ENCODE data around the gene DLG2.
A peak's percentile ranks its signal among the peaks of the same experiment; 100 is the strongest.

DLG2 gene

GRCh38 chr11:85167471-85167870 is 459.7 kb downstream of the DLG2 start:
- H3K36me3 ChIP-seq (ENCODE audit: control insufficient read depth, insufficient read depth, low read length), result no peaks in the 10 kb centered on the region

GRCh38 chr11:85167038-85167437 is 460.1 kb downstream of the DLG2 start:
- H3K9ac ChIP-seq (ENCODE audit: low read length), result no peak overlapping the region
- no peaks in the 10 kb centered on the region for H3K9me3 ChIP-seq (ENCODE audit: control insufficient read depth, insufficient read depth, low read depth, low read length)
- no peaks in the 10 kb centered on the region for H3K36me3 ChIP-seq (ENCODE audit: control insufficient read depth, insufficient read depth, low read length)
- no peak overlapping the region for H3K27ac ChIP-seq (ENCODE audit: low read depth, low read length)
- H3K4me3 ChIP-seq (ENCODE audit: low read depth, low read length), result no peak overlapping the region
- peaks cover 27% of the 10 kb centered on the region for H3K4me1 ChIP-seq (ENCODE audit: control insufficient read depth, insufficient read depth, low read length)
- no peaks in the 10 kb centered on the region for H3K27me3 ChIP-seq (ENCODE audit: control insufficient read depth, insufficient read depth, low read length)

More at GRCh38 chr11:85167471-85167870, 459.7 kb downstream of the DLG2 start:
- Histone ChIP-seq H3K9me3 (ENCODE audit: control insufficient read depth, insufficient read depth, low read depth, low read length) (0 out of 2 replicates have a peak, but pooled peaks cover 1% of the 10 kb centered on the region), H3K4me1 (ENCODE audit: control insufficient read depth, insufficient read depth, low read length) (peaks cover 27% of the 10 kb centered on the region), H3K27me3 (ENCODE audit: control insufficient read depth, insufficient read depth, low read length) (no peaks in the 10 kb centered on the region), H3K27ac (ENCODE audit: low read depth, low read length) (no peak overlapping the region), H3K4me3 (ENCODE audit: low read depth, low read length) (no peak overlapping the region), H3K9ac (ENCODE audit: low read length) (no peak overlapping the region)

GRCh38 chr11:85165819-85166218 is 461.3 kb downstream of the DLG2 start:
- no peaks in the 10 kb centered on the region for H3K36me3 ChIP-seq (ENCODE audit: control insufficient read depth, insufficient read depth, low read length)
- H3K27me3 ChIP-seq (ENCODE audit: control insufficient read depth, insufficient read depth, low read length), result no peaks in the 10 kb centered on the region
- peaks cover 22% of the 10 kb centered on the region for H3K4me1 ChIP-seq (ENCODE audit: control insufficient read depth, insufficient read depth, low read length)
- H3K9me3 ChIP-seq (ENCODE audit: control insufficient read depth, insufficient read depth, low read depth, low read length), result 0 out of 2 replicates have a peak, but pooled peaks cover 3% of the 10 kb centered on the region
- H3K27ac ChIP-seq (ENCODE audit: low read depth, low read length), result no peak overlapping the region
- no peak overlapping the region for H3K9ac ChIP-seq (ENCODE audit: low read length)
- H3K4me3 ChIP-seq (ENCODE audit: low read depth, low read length), result no peak overlapping the region

DNA sequence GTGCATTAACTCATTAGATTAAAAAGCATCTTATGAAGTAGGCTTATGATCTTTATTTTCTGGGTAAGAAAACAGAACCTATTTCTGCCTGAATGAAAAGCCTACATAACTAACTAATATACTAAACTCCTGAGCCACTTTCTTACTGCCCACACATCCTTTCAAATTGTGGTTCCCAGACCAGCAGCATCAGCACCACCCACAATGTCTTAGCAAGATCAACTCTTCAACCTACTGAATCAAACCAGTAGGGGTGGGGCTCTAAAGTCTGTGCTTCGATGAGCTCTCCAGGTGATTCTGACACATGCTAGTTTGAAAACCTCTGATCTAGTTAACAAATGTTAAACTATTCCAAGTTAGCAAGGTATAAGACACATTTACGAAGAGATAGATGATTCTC is 462.4 kb downstream of the DLG2 start:
- Histone ChIP-seq H3K27ac (ENCODE audit: low read depth, low read length) (no peak overlapping the region), H3K4me3 (ENCODE audit: low read depth, low read length) (no peak overlapping the region), H3K27me3 (ENCODE audit: control insufficient read depth, insufficient read depth, low read length) (no peaks in the 10 kb centered on the region), H3K36me3 (ENCODE audit: control insufficient read depth, insufficient read depth, low read length) (no peaks in the 10 kb centered on the region), H3K4me1 (ENCODE audit: control insufficient read depth, insufficient read depth, low read length) (peaks cover 12% of the 10 kb centered on the region), H3K9me3 (ENCODE audit: control insufficient read depth, insufficient read depth, low read depth, low read length) (0 out of 2 replicates have a peak, but pooled peaks cover 3% of the 10 kb centered on the region), H3K9ac (ENCODE audit: low read length) (no peak overlapping the region)

DNA sequence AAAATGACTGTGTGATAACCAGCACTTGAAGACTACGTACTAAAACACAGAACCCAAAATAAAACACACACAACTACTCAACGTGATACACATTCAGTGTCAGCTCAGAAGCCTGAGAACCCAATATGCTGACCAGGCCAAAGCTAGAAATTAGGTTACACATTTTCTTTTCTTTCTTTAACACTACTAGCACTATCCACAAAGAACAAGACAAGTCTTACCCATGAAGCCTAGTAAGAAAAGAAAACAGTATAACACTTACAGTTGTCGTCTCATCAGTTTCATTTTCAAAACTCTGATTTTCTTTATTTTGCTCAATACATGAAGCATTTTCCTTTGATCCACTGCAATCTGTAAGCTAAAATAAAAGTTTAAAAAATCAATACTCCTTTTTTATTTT is 472.9 kb downstream of the DLG2 start:
- Histone ChIP-seq H3K27ac (ENCODE audit: low read depth, low read length) (no peak overlapping the region), H3K9me3 (ENCODE audit: control insufficient read depth, insufficient read depth, low read depth, low read length) (peaks cover 16% of the 10 kb centered on the region)

GRCh38 chr11:85137597-85137996 is 489.5 kb downstream of the DLG2 start:
- Histone ChIP-seq H3K4me1 (ENCODE audit: control insufficient read depth, insufficient read depth, low read length) (peaks cover 13% of the 10 kb centered on the region), H3K4me3 (ENCODE audit: low read depth, low read length) (no peak overlapping the region), H3K27me3 (ENCODE audit: control insufficient read depth, insufficient read depth, low read length) (no peaks in the 10 kb centered on the region), H3K27ac (ENCODE audit: low read depth, low read length) (no peak overlapping the region), H3K36me3 (ENCODE audit: control insufficient read depth, insufficient read depth, low read length) (no peaks in the 10 kb centered on the region), H3K9me3 (ENCODE audit: control insufficient read depth, insufficient read depth, low read depth, low read length) (peaks cover 6% of the 10 kb centered on the region; the same call in 1 of the 2 replicates), H3K9ac (ENCODE audit: low read length) (no peak overlapping the region)

More for the DNA sequence above, 472.9 kb downstream of the DLG2 start:
- no peak overlapping the region for H3K4me3 ChIP-seq (ENCODE audit: low read depth, low read length)
- no peaks in the 10 kb centered on the region for H3K36me3 ChIP-seq (ENCODE audit: control insufficient read depth, insufficient read depth, low read length)
- no peak overlapping the region for H3K9ac ChIP-seq (ENCODE audit: low read length)
- peaks cover 15% of the 10 kb centered on the region for H3K4me1 ChIP-seq (ENCODE audit: control insufficient read depth, insufficient read depth, low read length)
- H3K27me3 ChIP-seq (ENCODE audit: control insufficient read depth, insufficient read depth, low read length), result no peaks in the 10 kb centered on the region

- Histone ChIP-seq H3K9me3 (ENCODE audit: control insufficient read depth, insufficient read depth, low read depth, low read length) (no peaks in the 10 kb centered on the region), H3K27me3 (ENCODE audit: control insufficient read depth, insufficient read depth, low read length) (no peaks in the 10 kb centered on the region), H3K9ac (ENCODE audit: low read length) (no peak overlapping the region), H3K4me3 (ENCODE audit: low read depth, low read length) (no peak overlapping the region), H3K27ac (ENCODE audit: low read depth, low read length) (no peak overlapping the region), H3K36me3 (ENCODE audit: control insufficient read depth, insufficient read depth, low read length) (no peaks in the 10 kb centered on the region), H3K4me1 (ENCODE audit: control insufficient read depth, insufficient read depth, low read length) (peaks cover 16% of the 10 kb centered on the region)
Observed at GRCh38 chr11:85133636-85134035, 493.5 kb downstream of the DLG2 start.

GRCh38 chr11:85132851-85133585 is 494.1 kb downstream of the DLG2 start:
- Histone ChIP-seq H3K4me3 (ENCODE audit: low read depth, low read length) (no peak overlapping the region), H3K4me1 (ENCODE audit: control insufficient read depth, insufficient read depth, low read length) (peaks cover 16% of the 10 kb centered on the region), H3K36me3 (ENCODE audit: control insufficient read depth, insufficient read depth, low read length) (no peaks in the 10 kb centered on the region), H3K9ac (ENCODE audit: low read length) (no peak overlapping the region), H3K27me3 (ENCODE audit: control insufficient read depth, insufficient read depth, low read length) (no peaks in the 10 kb centered on the region), H3K27ac (ENCODE audit: low read depth, low read length) (0 out of 2 replicates have a peak overlapping the region, but pooled peaks have one; percentile 23), H3K9me3 (ENCODE audit: control insufficient read depth, insufficient read depth, low read depth, low read length) (no peaks in the 10 kb centered on the region)

DNA sequence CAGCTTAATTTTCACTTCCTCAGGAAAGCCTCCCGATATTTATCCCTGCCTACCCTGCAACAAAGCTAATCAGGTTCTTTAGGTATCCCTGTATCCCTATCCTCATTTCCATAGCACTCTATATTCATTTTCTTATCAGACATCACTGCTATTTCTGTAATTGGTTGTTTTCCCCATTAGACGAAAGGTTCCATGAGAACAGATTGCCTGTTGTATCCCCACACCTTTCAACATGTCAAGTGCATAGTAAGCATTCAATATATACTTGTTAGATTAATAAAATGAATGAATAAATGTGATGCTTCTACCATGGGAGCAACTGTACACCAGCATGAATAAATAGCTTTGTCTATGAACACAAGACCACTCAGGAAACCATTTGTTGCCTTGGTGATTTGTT is 499.8 kb downstream of the DLG2 start:
- Histone ChIP-seq H3K27me3 (ENCODE audit: control insufficient read depth, insufficient read depth, low read length) (no peaks in the 10 kb centered on the region), H3K27ac (ENCODE audit: low read depth, low read length) (no peak overlapping the region), H3K9me3 (ENCODE audit: control insufficient read depth, insufficient read depth, low read depth, low read length) (no peaks in the 10 kb centered on the region), H3K4me3 (ENCODE audit: low read depth, low read length) (no peak overlapping the region), H3K36me3 (ENCODE audit: control insufficient read depth, insufficient read depth, low read length) (no peaks in the 10 kb centered on the region), H3K9ac (ENCODE audit: low read length) (no peak overlapping the region), H3K4me1 (ENCODE audit: control insufficient read depth, insufficient read depth, low read length) (0 out of 2 replicates have a peak, but pooled peaks cover under 1% of the 10 kb centered on the region)

GRCh38 chr11:85123752-85124231 is 503.4 kb downstream of the DLG2 start:
- Histone ChIP-seq H3K4me1 (ENCODE audit: control insufficient read depth, insufficient read depth, low read length) (no peaks in the 10 kb centered on the region), H3K9me3 (ENCODE audit: control insufficient read depth, insufficient read depth, low read depth, low read length) (no peaks in the 10 kb centered on the region), H3K27me3 (ENCODE audit: control insufficient read depth, insufficient read depth, low read length) (no peaks in the 10 kb centered on the region), H3K9ac (ENCODE audit: low read length) (no peak overlapping the region), H3K27ac (ENCODE audit: low read depth, low read length) (no peak overlapping the region), H3K4me3 (ENCODE audit: low read depth, low read length) (no peak overlapping the region), H3K36me3 (ENCODE audit: control insufficient read depth, insufficient read depth, low read length) (no peaks in the 10 kb centered on the region)

GRCh38 chr11:85118151-85118550 is 509.0 kb downstream of the DLG2 start:
- Histone ChIP-seq H3K27ac (ENCODE audit: low read depth, low read length) (peak overlapping the region; percentile 36; the same call in 1 of the 2 replicates), H3K4me1 (ENCODE audit: control insufficient read depth, insufficient read depth, low read length) (peaks cover 8% of the 10 kb centered on the region), H3K27me3 (ENCODE audit: control insufficient read depth, insufficient read depth, low read length) (no peaks in the 10 kb centered on the region), H3K4me3 (ENCODE audit: low read depth, low read length) (no peak overlapping the region), H3K9ac (ENCODE audit: low read length) (no peak overlapping the region), H3K36me3 (ENCODE audit: control insufficient read depth, insufficient read depth, low read length) (no peaks in the 10 kb centered on the region), H3K9me3 (ENCODE audit: control insufficient read depth, insufficient read depth, low read depth, low read length) (no peaks in the 10 kb centered on the region)

Measured in HUES6 (cell line).